PC-3 (cell line): ENCODE results near the gene BAIAP2.

ENCODE experiments used
- CTCF ChIP-seq: fragments of 300-600 bp; sonication (generic); conservative IDR thresholded peaks from 2 replicates; pipeline ENCODE4 v1.5.1; 2017; ENCODE audit warnings: antibody characterized with exemption, low read depth, mild to moderate bottlenecking, low read length
- EZH2 ChIP-seq: fragments of 300-600 bp; sonication (generic); IDR thresholded peaks from one replicate; pipeline ENCODE4 v1.6.1; 2017; ENCODE audit warnings: antibody characterized with exemption, mild to moderate bottlenecking, low read length; ENCODE audit not compliant: unreplicated experiment
- EZH2phosphoT487 ChIP-seq: fragments of 300-600 bp; sonication (generic); IDR thresholded peaks from 2 replicates; pipeline ENCODE4 v1.6.1; 2018; ENCODE audit warnings: mild to moderate bottlenecking, antibody characterized with exemption, low read length, borderline replicate concordance

GRCh38 chr17:81045590-81046095 is 10.7 kb downstream of the BAIAP2 start:
- TF ChIP-seq CTCF (no peak), EZH2 (no peak), EZH2phosphoT487 (no peak)
